ENCODE data around the gene RBM39.
A peak's percentile ranks its signal among the peaks of the same experiment; 100 is the strongest.
"Not testable (repeated sequence)": the region's sequence is repeated elsewhere in the genome, so short reads cannot be mapped to it uniquely, and the experiment has no call there.

RBM39 gene

GRCh38 chr20:35706591-35707529 lies 35.2 kb downstream of the RBM39 start:
- not testable (repeated sequence) for DNase-seq (ENCODE audit: low read depth)

GRCh38 chr20:35705894-35706293 lies 36.2 kb downstream of the RBM39 start:
- not testable (repeated sequence) for DNase-seq (ENCODE audit: low read depth)

DNA sequence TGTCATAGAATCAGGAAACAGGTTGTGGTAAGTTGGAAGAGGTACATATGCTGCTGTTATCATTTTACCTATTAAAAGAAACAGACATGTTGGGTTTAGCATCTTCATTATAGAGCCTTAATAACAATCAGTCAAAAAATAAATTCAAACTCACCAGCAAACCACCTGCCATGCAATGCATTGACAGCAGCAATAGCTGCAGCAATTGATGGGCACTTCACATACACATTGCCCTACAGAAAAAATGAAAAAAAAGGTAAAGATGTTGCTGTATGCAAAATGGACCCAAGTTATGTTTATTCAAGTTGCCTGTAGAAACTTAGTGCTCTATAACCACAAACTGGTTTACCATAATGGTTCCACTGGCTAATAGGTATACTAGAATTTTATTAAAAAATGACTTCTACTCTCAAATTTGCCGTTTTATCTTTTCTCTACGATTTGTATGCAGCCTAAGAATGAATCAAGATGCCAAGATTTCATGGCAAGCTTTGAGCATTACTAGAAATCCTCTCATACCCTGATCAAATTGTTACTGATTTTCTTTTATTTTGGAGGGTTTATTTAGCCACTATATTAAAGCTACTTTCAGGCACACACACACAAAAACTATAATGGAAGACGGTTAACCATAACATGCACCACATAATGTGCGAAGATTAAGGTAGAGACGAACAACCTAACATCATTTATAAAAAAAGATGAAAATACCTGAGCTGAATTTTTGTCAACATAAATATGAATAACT lies 37.4 kb downstream of the RBM39 start:
- DNase-seq (ENCODE audit: low read depth): no peak

GRCh38 chr20:35702824-35703695 lies 39.0 kb downstream of the RBM39 start:
- DNase-seq (ENCODE audit: low read depth): no peak

GRCh38 chr20:35702051-35702823 lies 39.8 kb downstream of the RBM39 start:
- DNase-seq (ENCODE audit: low read depth): no peak

DNA sequence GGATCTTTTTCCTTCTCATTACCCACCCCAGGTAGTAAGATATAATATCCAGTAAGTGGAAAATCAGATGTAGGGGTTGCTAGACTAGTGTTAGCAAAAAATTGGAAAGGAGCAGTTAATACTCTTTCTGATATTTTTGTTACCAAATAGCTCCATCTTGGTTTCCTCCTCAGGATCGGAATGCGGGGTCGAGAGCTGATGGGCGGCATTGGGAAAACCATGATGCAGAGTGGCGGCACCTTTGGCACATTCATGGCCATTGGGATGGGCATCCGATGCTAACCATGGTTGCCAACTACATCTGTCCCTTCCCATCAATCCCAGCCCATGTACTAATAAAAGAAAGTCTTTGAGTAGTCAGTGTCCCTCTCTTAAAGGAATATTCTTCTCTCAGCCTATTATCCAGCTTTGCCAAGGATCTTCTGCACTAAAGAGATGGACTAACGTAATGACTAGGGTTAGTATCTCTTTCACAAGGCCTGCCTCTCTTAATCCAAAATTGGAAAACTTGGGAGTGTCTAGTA lies 41.4 kb downstream of the RBM39 start:
- no peak for DNase-seq (ENCODE audit: low read depth)

- no peak for DNase-seq (ENCODE audit: low read depth)
These were observed 42.0 kb downstream of the RBM39 start for GRCh38 chr20:35699957-35700624.

GRCh38 chr20:35699127-35699956 lies 42.7 kb downstream of the RBM39 start, which contains the start of the genes NFS1 and ROMO1:
NFS1 (minus strand) TSS chr20:35699352; CDS start chr20:35699288, 64 bp downstream.
ROMO1 (plus strand) TSS chr20:35699405; CDS start chr20:35699633, 228 bp downstream.
- peak; percentile 80 for DNase-seq (ENCODE audit: low read depth)

- DNase-seq (ENCODE audit: low read depth): no peak
These were observed 43.5 kb downstream of the RBM39 start for GRCh38 chr20:35698298-35699126.

DNA sequence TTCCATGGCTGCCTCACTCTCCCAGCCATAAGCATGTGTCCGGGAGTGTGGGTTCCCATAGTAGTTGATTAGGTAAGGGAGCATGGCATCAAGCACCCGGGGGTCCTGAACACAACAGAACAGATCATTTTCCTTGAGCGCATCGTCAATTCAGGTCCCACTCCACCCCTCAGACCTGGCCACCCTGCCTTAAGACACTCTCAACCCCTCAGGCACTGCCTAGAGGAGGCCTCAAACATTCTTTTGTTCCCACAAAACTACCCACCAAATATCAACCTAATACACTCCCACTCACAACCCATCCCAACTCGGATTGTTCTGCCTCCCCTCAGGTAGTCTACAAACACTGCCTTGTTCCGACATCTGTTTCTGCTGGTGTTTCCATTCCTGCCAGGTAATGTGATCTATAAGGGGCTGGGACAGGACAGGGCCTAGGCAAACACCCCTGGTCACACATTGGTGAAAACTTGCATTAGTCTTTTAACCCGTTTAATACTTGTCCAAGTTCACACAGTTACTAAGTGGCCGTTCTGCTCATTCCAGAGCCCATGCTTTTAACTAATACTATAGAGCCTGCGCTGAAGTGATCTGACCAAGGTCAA lies 44.3 kb downstream of the RBM39 start:
- DNase-seq (ENCODE audit: low read depth): no peak

DNA sequence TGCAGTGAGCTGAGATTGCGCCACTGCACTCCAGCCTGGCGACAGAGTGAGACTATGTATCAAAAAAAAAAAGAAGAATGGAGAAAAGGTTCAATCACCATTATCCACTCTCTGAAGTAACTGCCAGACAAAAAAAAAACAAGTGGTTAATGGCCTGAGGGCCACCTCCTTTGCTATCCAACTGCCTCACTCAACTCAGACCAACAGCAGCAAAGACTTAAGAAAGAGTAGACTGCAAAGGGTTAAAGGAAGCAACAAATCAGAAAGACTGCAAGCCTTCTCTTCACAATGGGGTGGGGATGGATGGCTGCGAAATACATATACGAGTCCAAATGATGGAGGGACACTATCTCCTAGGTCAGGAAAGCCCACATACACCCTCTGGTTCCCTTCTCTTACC lies 46.1 kb downstream of the RBM39 start:
- DNase-seq (ENCODE audit: low read depth): no peak

- DNase-seq (ENCODE audit: low read depth): no peak
These were observed 46.8 kb downstream of the RBM39 start for GRCh38 chr20:35695245-35695749.

DNA sequence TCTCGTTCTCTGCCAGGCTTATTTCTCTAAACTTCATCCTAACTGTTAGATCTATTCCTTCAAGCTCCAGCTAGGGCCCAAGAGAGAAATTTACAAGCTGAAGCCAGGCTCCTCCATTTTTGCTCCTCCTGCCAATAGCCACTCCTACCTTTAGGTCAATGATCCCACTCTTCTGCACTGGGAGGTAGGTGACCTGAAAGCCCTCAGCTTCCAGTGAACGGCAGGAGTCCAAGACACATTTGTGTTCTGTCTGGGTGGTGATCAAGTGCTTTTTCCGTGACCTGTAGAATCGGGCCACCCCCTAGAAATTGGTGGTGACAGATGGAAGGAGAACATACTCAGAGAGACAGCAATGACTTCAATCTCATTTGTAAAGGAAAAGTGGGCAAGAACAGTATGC lies 51.8 kb downstream of the RBM39 start:
- DNase-seq (ENCODE audit: low read depth): no peak

DNA sequence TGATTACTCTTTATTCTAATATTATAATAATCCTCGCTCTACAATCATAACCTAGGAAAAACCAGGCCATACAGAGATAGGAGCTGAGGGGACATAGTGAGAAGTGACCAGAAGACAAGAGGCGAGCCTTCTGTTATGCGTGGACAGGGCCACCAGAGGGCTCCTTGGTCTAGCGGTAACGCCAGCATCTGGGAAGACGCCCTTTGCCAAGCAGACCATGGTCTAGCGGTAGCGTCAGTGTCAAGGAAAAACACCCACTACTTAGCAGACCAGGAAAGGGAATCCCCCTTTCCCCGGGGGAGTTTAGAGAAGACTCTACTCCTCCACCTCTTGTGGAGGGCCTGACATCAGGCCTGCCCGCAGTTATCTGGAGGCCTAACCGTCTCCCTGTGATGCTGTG lies 55.2 kb downstream of the RBM39 start:
- DNase-seq (ENCODE audit: low read depth): not testable (repeated sequence)

DNA sequence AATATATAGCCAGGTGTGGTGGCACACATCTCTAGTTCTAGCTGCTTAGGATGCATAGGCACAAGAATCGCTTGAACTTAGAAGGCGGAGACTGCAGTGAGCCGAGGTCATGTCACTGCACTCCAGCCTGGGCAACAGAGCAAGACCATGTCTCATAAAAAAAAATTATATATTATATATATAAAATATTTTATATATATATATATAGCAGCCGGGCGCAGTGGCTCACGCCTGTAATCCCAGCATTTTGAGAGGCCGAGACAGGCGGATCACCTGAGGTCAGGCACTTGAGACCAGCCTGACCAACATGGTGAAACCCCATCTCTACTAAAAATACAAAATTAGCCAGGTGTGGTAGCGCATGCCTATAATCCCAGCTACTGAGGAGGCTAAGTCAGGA lies 56.7 kb downstream of the RBM39 start:
- not testable (repeated sequence) for DNase-seq (ENCODE audit: low read depth)

- no peak for DNase-seq (ENCODE audit: low read depth)
These were observed 60.1 kb downstream of the RBM39 start for GRCh38 chr20:35681960-35682359.

DNA sequence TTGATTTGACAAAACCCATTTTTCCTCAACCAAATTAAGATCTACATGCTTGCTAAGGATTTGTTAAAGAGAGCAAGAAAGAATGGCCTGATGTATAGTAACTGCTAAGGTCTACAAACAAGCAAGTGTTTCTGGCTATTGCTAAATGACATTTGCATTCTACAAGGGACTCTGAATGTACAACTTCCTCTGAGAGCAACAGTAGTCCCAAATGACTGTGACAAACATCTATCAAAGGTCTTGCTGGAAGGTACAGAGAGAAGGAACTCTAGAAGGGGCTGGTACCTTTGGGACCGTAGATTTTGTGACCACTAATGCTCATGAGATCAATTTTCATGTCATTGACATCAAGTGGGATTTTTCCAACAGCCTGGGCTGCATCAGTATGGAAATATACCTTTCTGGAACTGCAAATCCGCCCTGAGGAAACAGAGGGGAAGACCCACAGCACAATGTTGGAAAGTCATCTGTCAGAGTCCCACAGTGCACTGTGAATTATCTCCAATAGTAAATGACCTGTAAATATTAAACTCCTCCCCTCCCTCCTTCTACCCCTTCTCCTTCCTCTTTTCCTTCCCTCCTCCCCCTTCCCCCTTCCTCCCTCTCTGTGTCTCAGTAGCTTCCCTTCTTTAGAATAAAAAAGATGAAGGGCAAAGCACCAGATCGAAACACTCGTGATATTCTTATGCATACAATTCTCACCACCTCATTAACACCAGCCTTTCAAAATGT lies 61.4 kb downstream of the RBM39 start:
- DNase-seq (ENCODE audit: low read depth): no peak
